Renal cortical epithelial cell (primary cell): ENCODE data around the gene TSPAN33. TPM values are rescaled to one million over a fixed set of nuclear protein-coding genes. Genes with fewer than 3 reads are reported as not detected.
A peak's percentile ranks its signal among the peaks of the same experiment; 100 is the strongest.
"Not testable (repeated sequence)": the region's sequence is repeated elsewhere in the genome, so short reads cannot be mapped to it uniquely, and the experiment has no call there.

Experiments used
- DNase-seq: peaks from one replicate; pipeline ENCODE4 v3.0.0-alpha.2; 2011; ENCODE audit warnings: low read depth
- total RNA-seq: library from RNA; depleted of rRNA; stranded (reverse); fragments of >200 nt; gene quantifications from 2 replicates; pipeline ENCODE4 v1.2.3, GENCODE V29; 2014

Gene TSPAN33
- total RNA-seq, 1 donor from 2014 or later = 22.7 TPM

GRCh38 chr7:129209067-129209926, 64.8 kb downstream of the TSPAN33 start:
- no peak for DNase-seq

- no peak for DNase-seq
These were observed 65.9 kb downstream of the TSPAN33 start for GRCh38 chr7:129210256-129210988.

GRCh38 chr7:129210989-129211312, 66.4 kb downstream of the TSPAN33 start:
- no peak for DNase-seq

GRCh38 chr7:129212126-129212525, 67.6 kb downstream of the TSPAN33 start:
- DNase-seq = no peak

- DNase-seq = no peak
These were observed 68.1 kb downstream of the TSPAN33 start for GRCh38 chr7:129212596-129212995.

- peak; percentile 9 for DNase-seq
These were observed 69.3 kb downstream of the TSPAN33 start for GRCh38 chr7:129213828-129214227.

- not testable (repeated sequence) for DNase-seq
These were observed 71.2 kb downstream of the TSPAN33 start for GRCh38 chr7:129215691-129216090.

GRCh38 chr7:129216101-129216715, 71.7 kb downstream of the TSPAN33 start:
- DNase-seq = not testable (repeated sequence)

- DNase-seq = not testable (repeated sequence)
These were observed 72.4 kb downstream of the TSPAN33 start for GRCh38 chr7:129216821-129217416.

- DNase-seq = peak; percentile 72
These were observed 74.1 kb downstream of the TSPAN33 start for GRCh38 chr7:129218514-129219062.

GRCh38 chr7:129219166-129219565, 74.7 kb downstream of the TSPAN33 start:
- not testable (repeated sequence) for DNase-seq

Other genes starting within 250 kb of the TSPAN33 start
- gene KCP, start 234.0 kb upstream of the TSPAN33 start, total RNA-seq = 1.9 and 6.8 TPM in 2 replicates
- 5.4 and 7.7 TPM in 2 replicates for gene IRF5, start 206.8 kb upstream of the TSPAN33 start, total RNA-seq
- gene TNPO3, start 89.6 kb upstream of the TSPAN33 start, total RNA-seq = 74.5 and 103 TPM in 2 replicates
- gene SMO, start 43.9 kb downstream of the TSPAN33 start, total RNA-seq = 6.3 and 26.0 TPM in 2 replicates
- gene AHCYL2, start 80.3 kb downstream of the TSPAN33 start, total RNA-seq = 11.3 and 34.3 TPM in 2 replicates